Naive B cell (primary cell): ENCODE data around the gene TSPAN6. TPM values are rescaled to one million over a fixed set of nuclear protein-coding genes. Genes with fewer than 3 reads are reported as not detected.

ENCODE experiments used
- ATAC-seq, 2 donors: fragments of 150-1000 bp; cut with Tn5 transposase; 2 replicates each; pipeline ENCODE4 v1.10.0; 2021; ENCODE audit warnings: low read depth in 2 of 2, mild to moderate bottlenecking in 2 of 2, moderate library complexity in 2 of 2
- DNase-seq: peaks from one replicate; pipeline ENCODE4 v3.0.0; 2022
- H3K27ac Mint-ChIP-seq, 6 donors: one replicate each; pipeline ENCODE4 v1.8.0; 2020 to 2022; ENCODE audit warnings: mild to moderate bottlenecking in 6 of 6, mixed read lengths in 6 of 6, moderate library complexity in 5 of 6, inconsistent platforms in 2 of 6
- H3K27me3 Mint-ChIP-seq, 3 donors: one replicate each; pipeline ENCODE4 v1.8.0; 2021 to 2022; ENCODE audit warnings: mixed read lengths in 3 of 3, mild to moderate bottlenecking in 1 of 3
- H3K36me3 Mint-ChIP-seq, 2 donors: one replicate each; pipeline ENCODE4 v1.8.0; 2020 to 2022; ENCODE audit warnings: mixed read lengths in 2 of 2, inconsistent platforms in 1 of 2, mild to moderate bottlenecking in 1 of 2
- H3K4me1 Mint-ChIP-seq, 3 donors: one replicate each; pipeline ENCODE4 v1.8.0; 2020 to 2022; ENCODE audit warnings: mixed read lengths in 3 of 3, inconsistent platforms in 1 of 3, mild to moderate bottlenecking in 1 of 3, moderate library complexity in 1 of 3
- H3K4me3 Mint-ChIP-seq, 8 donors: one replicate each; pipeline ENCODE4 v1.8.0; 2020 to 2022; ENCODE audit warnings: mild to moderate bottlenecking in 8 of 8, mixed read lengths in 8 of 8, moderate library complexity in 8 of 8, inconsistent platforms in 2 of 8
- H3K9me3 Mint-ChIP-seq, 7 donors: one replicate each; pipeline ENCODE4 v1.8.0; 2020 to 2022; ENCODE audit warnings: mixed read lengths in 7 of 7, mild to moderate bottlenecking in 5 of 7, inconsistent platforms in 2 of 7, moderate library complexity in 1 of 7
- polyA plus RNA-seq, 6 donors: library from polyadenylated mRNA; unstranded; fragments of 300-500 nt; fragmentation: Illumina TruSeq; gene quantifications; one replicate each; pipeline ENCODE4 v1.2.3, GENCODE V29; 2021; ENCODE audit warnings: low read depth in 6 of 6

Gene TSPAN6
- polyA plus RNA-seq, 6 donors from 2014 or later: 0.22 TPM; not detected in 5

- Mint-ChIP-seq H3K4me3 (no peak overlapping the region), H3K27me3 (peaks cover 19 to 42% (median 38%) of the 10 kb centered on the region in 3 donors), H3K9me3 (peaks cover 0 to 4% (median 0%) of the 10 kb centered on the region in 7 donors), H3K27ac (no peak overlapping the region), H3K4me1 (peaks cover 0 to 9% (median 7%) of the 10 kb centered on the region in 3 donors), H3K36me3 (no peaks in the 10 kb centered on the region)
- ATAC-seq (no peak), DNase-seq (no peak)
These were observed 23.0 kb upstream of the TSPAN6 start for GRCh38 chrX:100659431-100660137.

GRCh38 chrX:100658941-100659381 lies 22.4 kb upstream of the TSPAN6 start:
- DNase-seq: no peak
- peaks cover 0 to 4% (median 0%) of the 10 kb centered on the region in 7 donors for H3K9me3 Mint-ChIP-seq
- no peak for ATAC-seq

GRCh38 chrX:100654261-100654660 lies 17.7 kb upstream of the TSPAN6 start:
- ATAC-seq (no peak), DNase-seq (no peak)
- H3K9me3 Mint-ChIP-seq: peaks cover 0 to 6% (median 0%) of the 10 kb centered on the region in 7 donors
- H3K4me3 Mint-ChIP-seq: no peak overlapping the region
- no peak overlapping the region for H3K27ac Mint-ChIP-seq
- no peaks in the 10 kb centered on the region for H3K36me3 Mint-ChIP-seq
- H3K27me3 Mint-ChIP-seq: peaks cover 24 to 28% (median 24%) of the 10 kb centered on the region in 3 donors
- H3K4me1 Mint-ChIP-seq: peaks cover 0 to 6% (median 6%) of the 10 kb centered on the region in 3 donors

More at GRCh38 chrX:100658941-100659381, 22.4 kb upstream of the TSPAN6 start:
- H3K27me3 Mint-ChIP-seq: peaks cover 19 to 42% (median 37%) of the 10 kb centered on the region in 3 donors
- peaks cover 0 to 9% (median 7%) of the 10 kb centered on the region in 3 donors for H3K4me1 Mint-ChIP-seq
- no peak overlapping the region for H3K27ac Mint-ChIP-seq
- H3K4me3 Mint-ChIP-seq: no peak overlapping the region
- no peaks in the 10 kb centered on the region for H3K36me3 Mint-ChIP-seq

DNA sequence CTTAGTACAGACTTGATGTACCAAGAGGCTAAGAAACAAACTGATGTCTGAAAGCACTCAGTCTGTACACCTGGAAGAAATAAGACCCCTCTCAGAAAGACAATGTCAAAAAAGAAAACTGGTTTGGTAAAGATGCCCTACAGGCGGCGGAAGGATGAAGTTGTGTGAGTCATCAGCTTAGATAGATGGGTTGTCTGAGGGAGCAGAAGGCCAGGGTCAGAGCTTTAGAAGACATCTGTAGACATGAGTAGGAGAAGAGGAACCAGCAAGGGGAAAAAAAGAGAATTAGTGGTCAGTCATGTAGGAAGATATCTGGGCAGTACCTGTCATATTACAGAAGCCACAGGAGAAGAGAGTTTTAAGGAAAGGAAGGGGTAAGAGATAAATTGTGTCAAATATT lies 15.7 kb upstream of the TSPAN6 start:
- ATAC-seq (no peak), DNase-seq (no peak)
- H3K4me1 Mint-ChIP-seq: no peaks in the 10 kb centered on the region
- peaks cover 15 to 21% (median 17%) of the 10 kb centered on the region in 3 donors for H3K27me3 Mint-ChIP-seq
- H3K36me3 Mint-ChIP-seq: no peaks in the 10 kb centered on the region
- peaks cover 0 to 5% (median 0%) of the 10 kb centered on the region in 7 donors for H3K9me3 Mint-ChIP-seq
- H3K27ac Mint-ChIP-seq: no peak overlapping the region
- no peak overlapping the region for H3K4me3 Mint-ChIP-seq

- no peak for DNase-seq
- Mint-ChIP-seq H3K9me3 (peaks cover 0 to 5% (median 0%) of the 10 kb centered on the region in 7 donors), H3K27me3 (peaks cover 6 to 21% (median 15%) of the 10 kb centered on the region in 3 donors), H3K36me3 (no peaks in the 10 kb centered on the region), H3K27ac (no peak overlapping the region), H3K4me1 (no peaks in the 10 kb centered on the region), H3K4me3 (no peak overlapping the region)
- no peak for ATAC-seq
These were observed 14.2 kb upstream of the TSPAN6 start for GRCh38 chrX:100650841-100651240.

- H3K9me3 Mint-ChIP-seq: peaks cover 0 to 5% (median 0%) of the 10 kb centered on the region in 7 donors
- no peak for ATAC-seq
- no peaks in the 10 kb centered on the region for H3K36me3 Mint-ChIP-seq
These were observed 13.1 kb upstream of the TSPAN6 start for GRCh38 chrX:100649550-100650356.

DNA sequence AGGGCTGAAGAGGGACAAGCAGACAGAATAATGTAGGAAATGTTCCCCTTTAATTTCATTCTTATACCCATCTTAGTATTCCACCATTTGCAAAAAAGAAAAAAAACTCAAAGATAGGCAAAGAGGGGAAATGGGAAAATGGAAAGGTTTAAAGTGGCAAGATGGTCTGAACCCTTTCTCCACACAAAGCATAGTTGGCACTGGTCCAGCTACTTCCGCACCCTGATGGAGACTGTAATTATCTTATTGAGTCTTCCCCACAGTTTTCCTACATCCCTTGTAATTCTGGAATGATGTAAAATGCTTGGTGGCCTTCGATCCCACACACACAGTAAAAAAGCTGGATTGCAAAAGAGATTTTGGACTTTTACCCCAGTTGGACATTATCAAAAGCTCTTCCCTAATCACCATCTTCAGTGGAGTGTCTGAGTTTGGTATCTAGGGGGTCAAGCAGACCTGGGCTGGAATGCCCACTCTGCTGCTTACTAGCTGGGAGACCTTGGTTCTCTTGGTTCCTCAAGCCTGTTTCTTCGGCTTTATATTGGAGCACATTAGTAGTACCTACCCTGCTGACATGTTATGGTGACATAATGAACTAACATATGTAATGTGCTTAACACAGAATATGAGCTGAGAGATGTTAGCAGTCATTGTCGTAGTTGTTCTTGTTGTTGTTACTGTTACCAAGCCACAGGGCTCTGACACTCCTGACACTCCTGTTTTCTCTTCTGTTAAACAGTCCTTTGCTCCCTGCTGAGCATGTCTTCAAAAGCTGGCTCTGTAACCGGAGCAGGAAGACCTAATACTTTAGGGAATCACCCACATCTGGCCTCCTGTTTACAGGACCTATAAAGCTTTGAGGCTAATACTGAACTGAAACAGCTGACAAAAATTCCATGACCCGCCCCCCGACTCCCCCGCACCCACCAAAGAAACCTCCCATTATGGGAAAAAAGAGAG lies 12.1 kb upstream of the TSPAN6 start:
- Mint-ChIP-seq H3K27me3 (peaks cover 20 to 30% (median 21%) of the 10 kb centered on the region in 3 donors), H3K9me3 (peaks cover 0 to 7% (median 0%) of the 10 kb centered on the region in 7 donors), H3K36me3 (no peaks in the 10 kb centered on the region), H3K4me3 (no peak overlapping the region), H3K27ac (no peak overlapping the region), H3K4me1 (no peaks in the 10 kb centered on the region)
- ATAC-seq: no peak
- DNase-seq: no peak

More at GRCh38 chrX:100649550-100650356, 13.1 kb upstream of the TSPAN6 start:
- no peak overlapping the region for H3K4me3 Mint-ChIP-seq
- no peak for DNase-seq
- H3K27ac Mint-ChIP-seq: no peak overlapping the region
- H3K27me3 Mint-ChIP-seq: peaks cover 10 to 20% (median 20%) of the 10 kb centered on the region in 3 donors
- H3K4me1 Mint-ChIP-seq: no peaks in the 10 kb centered on the region

DNA sequence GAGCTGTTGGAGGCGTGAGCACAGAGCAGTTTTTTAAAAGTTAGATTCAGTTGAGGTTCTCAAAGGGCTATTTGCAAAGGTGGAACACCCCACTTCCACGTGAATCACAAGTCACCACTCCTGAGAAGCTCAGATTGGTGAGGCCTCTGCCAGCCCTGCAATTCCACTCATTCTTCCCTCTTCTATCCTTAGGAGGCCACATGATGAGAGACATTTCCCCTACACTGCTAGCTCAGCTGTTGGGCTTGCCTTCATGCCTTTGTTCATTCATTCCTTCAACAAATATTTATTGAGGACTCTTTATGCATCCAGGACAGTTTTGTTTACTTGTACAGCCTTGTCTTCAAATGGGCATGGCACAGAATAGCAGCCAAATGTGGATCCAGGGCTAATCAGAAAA lies 11.1 kb upstream of the TSPAN6 start:
- Mint-ChIP-seq H3K9me3 (peaks cover 0 to 7% (median 0%) of the 10 kb centered on the region in 7 donors), H3K4me3 (no peak overlapping the region), H3K4me1 (no peaks in the 10 kb centered on the region), H3K36me3 (no peaks in the 10 kb centered on the region), H3K27ac (no peak overlapping the region), H3K27me3 (peaks cover 15 to 32% (median 19%) of the 10 kb centered on the region in 3 donors)
- no peak for DNase-seq
- ATAC-seq: no peak

- Mint-ChIP-seq H3K4me3 (no peak overlapping the region), H3K4me1 (no peaks in the 10 kb centered on the region), H3K27me3 (peaks cover 19 to 37% (median 20%) of the 10 kb centered on the region in 3 donors), H3K27ac (peak overlapping the region in 1 of 6 donors; percentile 9), H3K9me3 (peaks cover 0 to 7% (median 0%) of the 10 kb centered on the region in 7 donors), H3K36me3 (no peaks in the 10 kb centered on the region)
- ATAC-seq: no peak
- no peak for DNase-seq
These were observed 10.5 kb upstream of the TSPAN6 start for GRCh38 chrX:100647095-100647494.

- H3K27ac Mint-ChIP-seq: no peak overlapping the region
- peaks cover 0 to 5% (median 0%) of the 10 kb centered on the region in 7 donors for H3K9me3 Mint-ChIP-seq
- peaks cover 22 to 42% (median 36%) of the 10 kb centered on the region in 3 donors for H3K27me3 Mint-ChIP-seq
- DNase-seq: no peak
- no peak overlapping the region for H3K4me3 Mint-ChIP-seq
- no peak for ATAC-seq
- no peaks in the 10 kb centered on the region for H3K36me3 Mint-ChIP-seq
- H3K4me1 Mint-ChIP-seq: no peaks in the 10 kb centered on the region
These were observed 8.5 kb upstream of the TSPAN6 start for GRCh38 chrX:100645106-100645505.

- Mint-ChIP-seq H3K36me3 (no peaks in the 10 kb centered on the region), H3K4me1 (no peaks in the 10 kb centered on the region), H3K9me3 (peaks cover 0 to 8% (median 0%) of the 10 kb centered on the region in 7 donors), H3K4me3 (no peak within 1 kb of the TSS), H3K27me3 (peaks cover 28 to 51% (median 45%) of the 10 kb centered on the region in 3 donors), H3K27ac (no peak within 1 kb of the TSS)
- ATAC-seq (no peak), DNase-seq (no peak)
These were observed 7.6 kb upstream of the TSPAN6 start, which contains the start of gene SRPX2 for GRCh38 chrX:100643956-100644860. Gene SRPX2, plus strand, starts transcription at chrX:100644199. Its CDS starts 2,124 bp downstream, at chrX:100646323.

- ATAC-seq (no peak), DNase-seq (no peak)
These were observed 6.6 kb upstream of the TSPAN6 start for GRCh38 chrX:100643212-100643611.

More at GRCh38 chrX:100643212-100643611, 6.6 kb upstream of the TSPAN6 start:
- Mint-ChIP-seq H3K9me3 (peaks cover 0 to 11% (median 0%) of the 10 kb centered on the region in 7 donors), H3K27me3 (peaks cover 28 to 52% (median 50%) of the 10 kb centered on the region in 3 donors), H3K4me1 (no peaks in the 10 kb centered on the region), H3K36me3 (no peaks in the 10 kb centered on the region), H3K27ac (no peak overlapping the region), H3K4me3 (no peak overlapping the region)
